HG03135 (cell line): ENCODE results near the gene PRKD1.

Experiments used
- ATAC-seq: cut with Tn5 transposase; IDR thresholded peaks from one replicate; pipeline ENCODE4 v1.9.1; 2021; ENCODE audit warnings: mild to moderate bottlenecking, moderate library complexity; ENCODE audit not compliant: unreplicated experiment

PRKD1 gene

DNA sequence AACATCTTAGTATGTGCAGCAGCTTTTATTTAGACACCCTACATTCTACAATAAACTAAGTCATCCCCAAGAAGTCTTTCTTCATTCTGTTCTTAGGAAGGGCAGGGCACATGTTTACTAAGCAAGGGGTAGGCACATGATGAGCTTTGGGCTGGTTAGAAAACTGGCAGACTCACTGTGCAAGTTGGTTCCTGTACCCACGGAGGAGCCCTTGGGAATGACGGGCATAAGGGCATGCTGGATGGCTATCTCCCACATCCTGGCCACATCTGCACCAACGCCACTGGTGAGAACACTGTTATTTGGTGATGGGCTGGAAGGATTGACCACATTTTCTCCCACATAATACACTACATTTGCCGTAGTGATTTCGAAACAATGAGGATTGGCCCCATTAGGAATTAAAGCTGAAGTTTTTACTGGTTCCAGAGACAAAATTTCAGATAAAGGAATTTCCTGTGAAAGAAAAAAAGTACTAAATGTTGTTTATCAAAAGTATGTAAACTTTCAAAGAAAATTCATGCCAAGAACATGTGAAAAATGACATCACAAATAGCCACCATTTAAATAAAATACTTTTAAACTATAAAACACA, 297.0 kb downstream of the PRKD1 start:
- ATAC-seq, result no peak

DNA sequence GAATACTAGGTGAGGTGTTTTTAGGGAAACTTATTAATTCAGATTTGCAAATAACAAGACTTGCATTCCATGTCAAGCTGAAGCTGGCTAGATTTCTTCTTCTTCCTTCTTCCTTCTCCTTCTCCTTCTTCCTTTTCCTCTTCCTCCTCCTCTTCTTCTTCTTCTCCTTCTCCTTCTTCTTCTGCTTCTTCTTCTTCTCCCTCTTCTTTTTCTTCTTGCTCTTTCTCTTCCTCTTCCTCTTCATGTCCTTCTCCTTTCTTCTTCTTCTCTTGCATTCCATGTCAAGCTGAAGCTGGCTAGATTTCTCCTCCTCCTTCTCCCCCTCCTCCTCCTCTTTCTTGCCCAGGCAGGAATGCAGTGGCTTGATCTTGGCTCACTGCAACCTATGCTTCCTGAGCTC, 297.8 kb downstream of the PRKD1 start:
- ATAC-seq, result no peak

DNA sequence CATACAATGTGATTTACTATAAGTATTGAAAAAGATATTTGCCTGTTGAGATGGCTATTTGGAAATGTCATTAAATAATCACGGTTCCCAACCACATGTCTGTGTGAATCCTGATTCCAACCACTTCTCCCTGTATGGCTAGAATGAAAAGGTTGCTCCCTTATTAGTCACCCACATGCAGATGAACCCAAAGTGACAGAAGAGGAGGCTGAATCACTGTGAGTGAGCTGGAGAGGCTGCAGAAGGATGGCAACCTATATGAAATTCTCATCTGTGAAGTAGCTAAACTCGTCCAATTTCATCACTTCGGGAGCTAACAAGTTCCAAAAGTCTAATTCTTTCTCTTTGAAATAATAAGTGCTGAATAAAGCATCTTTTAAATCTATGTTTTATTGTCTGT, 300.5 kb downstream of the PRKD1 start:
- no peak for ATAC-seq

GRCh38 chr14:29618323-29619067, 309.2 kb downstream of the PRKD1 start:
- no peak for ATAC-seq

GRCh38 chr14:29616922-29617321, 310.7 kb downstream of the PRKD1 start:
- no peak for ATAC-seq

GRCh38 chr14:29608861-29609260, 318.8 kb downstream of the PRKD1 start:
- ATAC-seq, result no peak

- no peak for ATAC-seq
Measured at GRCh38 chr14:29607169-29607568, 320.5 kb downstream of the PRKD1 start.

DNA sequence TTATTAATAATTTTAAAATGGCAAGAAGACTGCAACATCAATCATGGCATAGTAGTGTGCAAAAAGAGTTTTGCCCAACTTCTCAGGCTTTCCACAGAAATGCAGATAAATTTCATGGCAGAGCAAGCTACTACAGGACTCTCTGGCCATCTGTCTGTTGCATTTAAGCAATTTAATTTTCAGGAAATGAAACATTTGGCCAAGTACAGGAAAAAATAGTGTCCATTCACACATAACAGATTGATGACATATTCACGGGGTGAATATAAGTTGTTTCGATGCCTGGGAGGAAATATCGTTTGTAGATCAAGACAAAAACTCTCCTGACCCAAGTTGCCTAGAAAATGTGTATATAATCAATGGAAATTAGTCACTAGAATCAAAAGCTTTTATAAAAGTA, 324.0 kb downstream of the PRKD1 start:
- no peak for ATAC-seq

GRCh38 chr14:29601616-29602015, 326.0 kb downstream of the PRKD1 start:
- ATAC-seq, result no peak

GRCh38 chr14:29587761-29588470, 339.7 kb downstream of the PRKD1 start:
- no peak for ATAC-seq

- no peak for ATAC-seq
Measured at GRCh38 chr14:29587046-29587445, 340.6 kb downstream of the PRKD1 start.

DNA sequence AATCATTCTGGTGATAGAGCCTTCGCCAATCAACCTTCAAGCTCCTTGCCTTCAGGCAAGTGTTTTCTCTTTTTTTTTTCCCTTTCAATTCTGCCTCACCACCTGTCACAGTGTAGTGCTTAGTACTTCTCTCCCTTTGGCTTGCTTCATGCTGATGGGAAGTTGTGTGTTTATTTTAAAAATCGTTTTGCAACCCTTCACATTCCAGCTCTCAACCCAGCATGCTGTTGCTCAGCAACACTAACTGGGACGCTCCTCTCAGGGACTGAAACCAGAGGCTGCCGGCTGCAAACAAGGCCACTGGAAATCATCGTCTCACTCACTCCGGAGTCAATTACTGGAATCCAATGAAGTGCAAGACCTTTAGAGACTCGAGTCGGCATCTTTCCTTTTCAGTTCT, 342.7 kb downstream of the PRKD1 start:
- no peak for ATAC-seq

DNA sequence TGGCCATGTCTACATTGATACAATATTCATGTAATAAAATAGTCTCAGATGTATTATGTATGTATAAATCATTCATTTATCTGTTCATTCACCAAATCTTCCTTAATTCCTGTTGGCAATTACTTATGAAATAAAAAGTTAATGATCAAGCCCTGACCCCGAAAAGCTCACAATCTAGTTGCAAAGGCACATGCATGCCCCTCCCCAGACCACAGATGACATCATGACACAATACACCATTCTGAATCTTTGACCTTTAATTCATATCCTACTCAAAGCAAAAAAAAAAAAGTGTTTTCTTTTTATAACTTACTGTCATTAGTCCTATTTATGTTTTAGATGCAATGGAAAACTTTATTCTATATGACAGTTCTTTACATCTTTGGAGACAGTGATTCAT, 346.9 kb downstream of the PRKD1 start:
- ATAC-seq, result no peak

- ATAC-seq, result no peak
Measured at GRCh38 chr14:29579838-29580237, 347.8 kb downstream of the PRKD1 start.

DNA sequence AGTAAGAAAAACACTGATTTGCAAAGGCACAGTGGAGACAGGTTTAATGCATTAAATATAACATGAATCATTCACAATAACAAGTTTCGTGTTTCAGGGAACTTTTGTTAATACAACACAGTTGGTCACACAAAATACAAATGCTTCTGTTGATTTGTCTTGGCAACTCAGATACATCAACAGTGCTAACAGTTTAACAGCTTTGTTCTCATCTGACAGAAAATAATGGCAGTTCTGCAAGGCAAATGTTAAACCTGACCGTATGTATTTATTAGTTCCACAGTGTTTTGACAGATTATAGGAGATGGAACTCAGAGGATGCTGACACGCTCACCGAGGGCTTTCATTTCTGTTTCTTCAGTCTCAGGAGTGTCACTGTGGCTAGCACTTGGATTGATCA, 350.7 kb downstream of the PRKD1 start:
- no peak for ATAC-seq

GRCh38 chr14:29569194-29569593, 358.5 kb downstream of the PRKD1 start:
- ATAC-seq, result no peak

GRCh38 chr14:29566194-29566593, 361.5 kb downstream of the PRKD1 start:
- ATAC-seq, result no peak

GRCh38 chr14:29558516-29558915, 369.1 kb downstream of the PRKD1 start:
- ATAC-seq, result no peak

- ATAC-seq, result no peak
Measured at GRCh38 chr14:29554335-29554734, 373.3 kb downstream of the PRKD1 start.

DNA sequence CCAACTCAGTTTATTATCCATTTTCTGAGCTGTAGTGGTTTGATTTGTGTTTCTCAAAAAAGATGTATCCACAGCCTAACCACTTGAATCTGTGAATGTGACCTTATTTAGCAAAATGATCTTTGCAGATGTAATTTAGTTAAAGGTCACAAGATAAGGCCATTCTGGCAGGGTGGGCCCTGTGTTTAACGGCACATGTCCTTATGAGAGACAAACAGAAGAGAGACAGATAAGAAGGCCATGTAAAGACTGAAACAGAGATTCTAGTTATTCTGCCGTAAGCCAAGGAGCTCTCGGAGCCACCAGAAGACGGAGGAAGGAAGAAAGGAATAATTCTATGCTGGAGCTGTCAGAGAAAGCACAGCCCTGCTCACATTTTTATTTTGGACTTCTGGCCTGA, 374.2 kb downstream of the PRKD1 start:
- ATAC-seq, result no peak

DNA sequence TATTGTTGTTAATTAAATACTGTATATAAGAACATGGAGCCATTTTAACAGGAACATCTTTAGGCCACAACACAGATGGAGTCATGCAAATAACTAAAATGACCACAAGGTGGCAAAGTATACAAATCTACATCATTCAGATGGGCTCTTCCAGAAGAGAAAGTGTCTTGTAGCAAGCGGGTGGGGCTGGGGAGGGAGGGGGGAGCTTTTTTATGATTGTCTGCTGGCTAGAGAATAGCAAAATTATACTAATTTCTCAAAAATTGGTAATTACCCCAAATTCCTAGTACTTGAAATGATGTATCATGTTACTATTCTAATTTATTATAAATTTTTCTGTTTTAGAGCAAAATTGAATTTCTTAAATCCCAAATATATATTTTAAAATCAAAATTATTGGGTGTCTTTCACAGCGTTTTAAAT, 378.7 kb downstream of the PRKD1 start:
- no peak for ATAC-seq

GRCh38 chr14:29545714-29546113, 381.9 kb downstream of the PRKD1 start:
- no peak for ATAC-seq
